HepG2 (cell line): ENCODE data around the gene MAP10.

ENCODE experiments used
- AGO1 ChIP-seq: fragments of 200-400 bp; formaldehyde crosslinking; IDR thresholded peaks from 2 replicates; pipeline ENCODE4 v1.6.1; 2017; ENCODE audit warnings: mild to moderate bottlenecking, low read depth, low read length, moderate library complexity; ENCODE audit not compliant: poor library complexity, severe bottlenecking
- BHLHE40 ChIP-seq: IDR thresholded peaks from 2 replicates; pipeline ENCODE4 v1.6.1; 2011; ENCODE audit warnings: low read length, improper control_type of control experiment
- CBX5 ChIP-seq: sonication (generic); formaldehyde crosslinking; IDR thresholded peaks from 2 replicates; pipeline ENCODE4 v1.4.0; 2020; ENCODE audit warnings: missing genetic modification reagents, borderline replicate concordance
- CTCF ChIP-seq: sonication (generic); formaldehyde crosslinking; IDR thresholded peaks from 2 replicates; pipeline ENCODE4 v1.5.0; 2020; ENCODE audit warnings: mild to moderate bottlenecking, missing genetic modification reagents, moderate library complexity
- ETV5 ChIP-seq: IDR thresholded peaks from 2 replicates; pipeline ENCODE4 v1.6.1; 2018; ENCODE audit warnings: missing biosample characterization, missing genetic modification reagents, inconsistent platforms, borderline replicate concordance
- EZH2 ChIP-seq: conservative IDR thresholded peaks from 2 replicates; pipeline ENCODE4 v1.6.1; 2012; ENCODE audit warnings: mild to moderate bottlenecking, low read depth, low read length, moderate library complexity
- PHF8 ChIP-seq: sonication (generic); formaldehyde crosslinking; IDR thresholded peaks from 2 replicates; pipeline ENCODE4 v1.5.0; 2020; ENCODE audit warnings: missing genetic modification reagents
- SMC3 ChIP-seq: IDR thresholded peaks from 2 replicates; pipeline ENCODE4 v1.6.1; 2011; ENCODE audit warnings: low read length, improper control_type of control experiment
- SMYD3 ChIP-seq: sonication (generic); formaldehyde crosslinking; IDR thresholded peaks from 2 replicates; pipeline ENCODE4 v1.8.1; 2023; ENCODE audit warnings: mild to moderate bottlenecking, missing genetic modification reagents
- ZNF207 ChIP-seq: fragments of 450-650 bp; IDR thresholded peaks from 2 replicates; pipeline ENCODE4 v1.6.1; 2016; ENCODE audit warnings: antibody characterized with exemption, borderline replicate concordance
- ZNF232 ChIP-seq: sonication (generic); formaldehyde crosslinking; IDR thresholded peaks from 2 replicates; pipeline ENCODE4 v1.4.0; 2020; ENCODE audit warnings: missing genetic modification reagents, borderline replicate concordance
- ZSCAN20 ChIP-seq: sonication (generic); formaldehyde crosslinking; IDR thresholded peaks from 2 replicates; pipeline ENCODE4 v1.4.0; 2020; ENCODE audit warnings: missing genetic modification reagents, mild to moderate bottlenecking, borderline replicate concordance
- TF ChIP-seq, protein P1 (sequence below): sonication (generic); formaldehyde crosslinking; IDR thresholded peaks from 2 replicates; pipeline ENCODE4 v1.4.0; 2020; ENCODE audit warnings: mild to moderate bottlenecking, low read depth, missing genetic modification reagents
- TF ChIP-seq, protein P2 (sequence below): sonication (generic); formaldehyde crosslinking; IDR thresholded peaks from 2 replicates; pipeline ENCODE4 v1.4.0; 2020; ENCODE audit warnings: missing genetic modification reagents

- TF ChIP-seq ZSCAN20 (CRISPR knock-in tag) = no peak
- TF ChIP-seq, protein P1, sequence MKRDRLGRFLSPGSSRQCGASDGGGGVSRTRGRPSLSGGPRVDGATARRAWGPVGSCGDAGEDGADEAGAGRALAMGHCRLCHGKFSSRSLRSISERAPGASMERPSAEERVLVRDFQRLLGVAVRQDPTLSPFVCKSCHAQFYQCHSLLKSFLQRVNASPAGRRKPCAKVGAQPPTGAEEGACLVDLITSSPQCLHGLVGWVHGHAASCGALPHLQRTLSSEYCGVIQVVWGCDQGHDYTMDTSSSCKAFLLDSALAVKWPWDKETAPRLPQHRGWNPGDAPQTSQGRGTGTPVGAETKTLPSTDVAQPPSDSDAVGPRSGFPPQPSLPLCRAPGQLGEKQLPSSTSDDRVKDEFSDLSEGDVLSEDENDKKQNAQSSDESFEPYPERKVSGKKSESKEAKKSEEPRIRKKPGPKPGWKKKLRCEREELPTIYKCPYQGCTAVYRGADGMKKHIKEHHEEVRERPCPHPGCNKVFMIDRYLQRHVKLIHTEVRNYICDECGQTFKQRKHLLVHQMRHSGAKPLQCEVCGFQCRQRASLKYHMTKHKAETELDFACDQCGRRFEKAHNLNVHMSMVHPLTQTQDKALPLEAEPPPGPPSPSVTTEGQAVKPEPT (CRISPR knock-in tag) = no peak
- TF ChIP-seq EZH2 = no peak
- no peak for TF ChIP-seq BHLHE40
- no peak for TF ChIP-seq CBX5 (CRISPR knock-in tag)
- no peak for TF ChIP-seq CTCF (CRISPR knock-in tag)
- TF ChIP-seq, protein P2, sequence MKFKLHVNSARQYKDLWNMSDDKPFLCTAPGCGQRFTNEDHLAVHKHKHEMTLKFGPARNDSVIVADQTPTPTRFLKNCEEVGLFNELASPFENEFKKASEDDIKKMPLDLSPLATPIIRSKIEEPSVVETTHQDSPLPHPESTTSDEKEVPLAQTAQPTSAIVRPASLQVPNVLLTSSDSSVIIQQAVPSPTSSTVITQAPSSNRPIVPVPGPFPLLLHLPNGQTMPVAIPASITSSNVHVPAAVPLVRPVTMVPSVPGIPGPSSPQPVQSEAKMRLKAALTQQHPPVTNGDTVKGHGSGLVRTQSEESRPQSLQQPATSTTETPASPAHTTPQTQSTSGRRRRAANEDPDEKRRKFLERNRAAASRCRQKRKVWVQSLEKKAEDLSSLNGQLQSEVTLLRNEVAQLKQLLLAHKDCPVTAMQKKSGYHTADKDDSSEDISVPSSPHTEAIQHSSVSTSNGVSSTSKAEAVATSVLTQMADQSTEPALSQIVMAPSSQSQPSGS (CRISPR knock-in tag) = no peak
- no peak for TF ChIP-seq SMC3
- no peak for TF ChIP-seq ZNF232 (CRISPR knock-in tag)
- TF ChIP-seq SMYD3 = no peak
- no peak for TF ChIP-seq AGO1
- no peak for TF ChIP-seq PHF8 (CRISPR knock-in tag)
- no peak for TF ChIP-seq ETV5 (CRISPR knock-in tag)
- TF ChIP-seq ZNF207 = no peak
Observed at GRCh38 chr1:232826318-232826717, 21.1 kb downstream of the MAP10 start.
